Keratinocyte (primary cell): Measurements from ENCODE around the gene SLC1A5. TPM values are rescaled to one million over a fixed set of nuclear protein-coding genes. Genes with fewer than 3 reads are reported as not detected.
A peak's percentile ranks its signal among the peaks of the same experiment; 100 is the strongest.

Experiments used
- DNase-seq: peaks from one replicate; pipeline ENCODE4 v3.0.0-alpha.2; 2011; ENCODE audit warnings: low read depth, missing footprints, low spot score
- FAIRE-seq: peaks from 2 replicates; lab custom pipeline; 2011; peaks lifted over from hg19 to GRCh38; lab: Jason Lieb, UNC
- H2AFZ ChIP-seq: 2 replicates; pipeline ENCODE4 v1.6.0; 2012; ENCODE audit warnings: low read length, control low read depth, inconsistent platforms; ENCODE audit not compliant: control insufficient read depth
- H3K27ac ChIP-seq: 2 replicates; pipeline ENCODE4 v1.5.1; 2011; ENCODE audit warnings: low read length; ENCODE audit not compliant: control insufficient read depth, insufficient read depth
- H3K27me3 ChIP-seq: 3 replicates; pipeline ENCODE4 v1.6.0; 2011; ENCODE audit warnings: low read length; ENCODE audit not compliant: control insufficient read depth, insufficient read depth; ENCODE audit errors: extremely low read depth
- H3K36me3 ChIP-seq, 2 experiments: 2 replicates in 1 of 2; 3 replicates in 1 of 2; pipeline ENCODE4 v1.5.1; 2011; ENCODE audit warnings: low read length in 2 of 2, mild to moderate bottlenecking in 1 of 2; ENCODE audit not compliant: control insufficient read depth in 2 of 2, insufficient read depth in 2 of 2; ENCODE audit errors: extremely low read depth in 1 of 2
- H3K4me1 ChIP-seq: 3 replicates; pipeline ENCODE4 v1.5.1; 2011; ENCODE audit warnings: low read length; ENCODE audit not compliant: control insufficient read depth, insufficient read depth; ENCODE audit errors: extremely low read depth
- H3K4me2 ChIP-seq: 3 replicates; pipeline ENCODE4 v1.6.0; 2011; ENCODE audit warnings: low read depth, low read length; ENCODE audit not compliant: control insufficient read depth, insufficient read depth; ENCODE audit errors: extremely low read depth
- H3K4me3 ChIP-seq, 3 experiments: fragments of 200-600 bp in 1 of 3; sonication (generic) in 1 of 3; 2 replicates in 2 of 3; 3 replicates in 1 of 3; pipeline ENCODE4 v1.5.1; 2011 to 2016; ENCODE audit warnings: low read length in 3 of 3, mild to moderate bottlenecking in 3 of 3, control low read depth in 2 of 3, inconsistent platforms in 1 of 3, low read depth in 1 of 3, mixed read lengths in 1 of 3, mixed run types in 1 of 3, moderate library complexity in 1 of 3; ENCODE audit not compliant: control insufficient read depth in 2 of 3, insufficient read depth in 2 of 3; ENCODE audit errors: extremely low read depth in 1 of 3
- H3K79me2 ChIP-seq: 2 replicates; pipeline ENCODE4 v1.6.0; 2012; ENCODE audit warnings: low read length; ENCODE audit not compliant: control insufficient read depth, insufficient read depth
- H3K9ac ChIP-seq: 3 replicates; pipeline ENCODE4 v1.6.0; 2011; ENCODE audit warnings: low read length; ENCODE audit not compliant: control insufficient read depth, insufficient read depth; ENCODE audit errors: extremely low read depth
- H3K9me1 ChIP-seq: 3 replicates; pipeline ENCODE4 v1.6.0; 2011; ENCODE audit warnings: low read length; ENCODE audit not compliant: control insufficient read depth, insufficient read depth; ENCODE audit errors: extremely low read depth
- H3K9me3 ChIP-seq: 2 replicates; pipeline ENCODE4 v1.5.1; 2012; ENCODE audit warnings: low read depth, low read length; ENCODE audit not compliant: control insufficient read depth
- H4K20me1 ChIP-seq: 3 replicates; pipeline ENCODE4 v1.6.0; 2011; ENCODE audit warnings: low read length; ENCODE audit not compliant: control insufficient read depth, insufficient read depth; ENCODE audit errors: extremely low read depth
- EZH2 ChIP-seq: IDR thresholded peaks from one replicate; pipeline ENCODE4 v1.6.1; 2012; ENCODE audit warnings: inconsistent platforms, mild to moderate bottlenecking, low read length, moderate library complexity
- dilution Hi-C: fragments of 300-500 bp; cut with MboI; formaldehyde crosslinking; loops from one replicate; pipeline ENCODE4 v1.7.0; 2020; ENCODE audit warnings: low sequenced_read_pairs; ENCODE audit not compliant: extremely low pct_ligation_motif_present
- polyA plus RNA-seq, 5 experiments: library from polyadenylated mRNA; depleted of rRNA in 3 of 5; stranded (reverse) in 3 of 5; stranded (forward) in 1 of 5; unstranded in 1 of 5; fragments of >200 nt; gene quantifications; 1 replicate in 1 of 5; 2 replicates in 3 of 5; 3 replicates in 1 of 5; pipeline versions ENCODE4 v1.2.1 to v1.2.3, GENCODE V29; 2011 to 2012; ENCODE audit warnings: missing spikeins in 2 of 5, low read depth in 1 of 5, low replicate concordance in 1 of 5
- TF ChIP-seq, protein P1 (sequence below), 3 experiments: IDR thresholded peaks in 1 of 3; conservative IDR thresholded peaks in 1 of 3; optimal IDR thresholded peaks in 1 of 3; 2 replicates in 2 of 3; 3 replicates in 1 of 3; pipeline versions ENCODE3 to v1.5.1; 2011; ENCODE audit warnings: low read length in 3 of 3, mild to moderate bottlenecking in 3 of 3, moderate library complexity in 2 of 3, control low read depth in 1 of 3, inconsistent platforms in 1 of 3; ENCODE audit not compliant: insufficient read depth in 2 of 3; ENCODE audit errors: extremely low read depth in 1 of 3

Gene SLC1A5
- polyA plus RNA-seq, 1 donor (not counting 4 experiments of a cell fraction or from before 2014, with no cell fraction given): 90.4 TPM

DNA sequence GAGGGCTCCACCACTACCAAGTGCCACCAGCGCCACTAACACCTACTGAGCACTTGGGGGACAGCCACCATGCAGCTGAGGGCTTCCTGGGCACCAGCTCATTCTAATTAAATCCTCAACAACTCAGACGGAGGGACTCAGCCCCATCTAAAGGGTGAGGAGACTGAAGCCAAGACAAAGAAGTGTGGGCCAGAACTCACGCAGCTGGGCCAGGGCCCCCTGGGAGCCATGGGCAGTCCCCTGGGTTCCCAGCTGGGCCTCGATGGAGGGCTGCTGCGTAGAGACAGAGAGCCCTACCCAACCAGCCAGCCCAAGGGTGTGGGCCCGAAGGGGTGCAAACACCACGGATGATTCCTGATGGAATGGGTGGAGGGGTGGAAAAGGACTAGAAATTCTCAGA, 58.7 kb downstream of the SLC1A5 start:
- no peak for DNase-seq
- Histone ChIP-seq H3K9me1 (no peaks in the 10 kb centered on the region), H3K9me3 (no peaks in the 10 kb centered on the region), H3K79me2 (peaks cover 50% of the 10 kb centered on the region), H3K27me3 (no peaks in the 10 kb centered on the region), H2AFZ (no peak overlapping the region), H4K20me1 (peaks cover 39% of the 10 kb centered on the region), H3K4me2 (no peak overlapping the region), H3K4me1 (peaks cover 5% of the 10 kb centered on the region), H3K4me3 (no peak overlapping the region), H3K9ac (no peak overlapping the region), H3K36me3 (peaks cover 66 to 67% of the 10 kb centered on the region in 2 experiments), H3K27ac (no peak overlapping the region)
- dilution Hi-C loops: no loop called here
- no peak for FAIRE-seq
- no peak for TF ChIP-seq EZH2
- TF ChIP-seq, protein P1, sequence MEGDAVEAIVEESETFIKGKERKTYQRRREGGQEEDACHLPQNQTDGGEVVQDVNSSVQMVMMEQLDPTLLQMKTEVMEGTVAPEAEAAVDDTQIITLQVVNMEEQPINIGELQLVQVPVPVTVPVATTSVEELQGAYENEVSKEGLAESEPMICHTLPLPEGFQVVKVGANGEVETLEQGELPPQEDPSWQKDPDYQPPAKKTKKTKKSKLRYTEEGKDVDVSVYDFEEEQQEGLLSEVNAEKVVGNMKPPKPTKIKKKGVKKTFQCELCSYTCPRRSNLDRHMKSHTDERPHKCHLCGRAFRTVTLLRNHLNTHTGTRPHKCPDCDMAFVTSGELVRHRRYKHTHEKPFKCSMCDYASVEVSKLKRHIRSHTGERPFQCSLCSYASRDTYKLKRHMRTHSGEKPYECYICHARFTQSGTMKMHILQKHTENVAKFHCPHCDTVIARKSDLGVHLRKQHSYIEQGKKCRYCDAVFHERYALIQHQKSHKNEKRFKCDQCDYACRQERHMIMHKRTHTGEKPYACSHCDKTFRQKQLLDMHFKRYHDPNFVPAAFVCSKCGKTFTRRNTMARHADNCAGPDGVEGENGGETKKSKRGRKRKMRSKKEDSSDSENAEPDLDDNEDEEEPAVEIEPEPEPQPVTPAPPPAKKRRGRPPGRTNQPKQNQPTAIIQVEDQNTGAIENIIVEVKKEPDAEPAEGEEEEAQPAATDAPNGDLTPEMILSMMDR (optimal IDR thresholded peaks at IDR 0.05 in 1 of 3, IDR thresholded peaks at IDR 0.05 in 1 of 3, conservative IDR thresholded peaks at IDR 0.05 in 1 of 3; ENCODE audit: extremely low read depth in 1 of 3, insufficient read depth in 2 of 3, low read length in 3 of 3): no peak

DNA sequence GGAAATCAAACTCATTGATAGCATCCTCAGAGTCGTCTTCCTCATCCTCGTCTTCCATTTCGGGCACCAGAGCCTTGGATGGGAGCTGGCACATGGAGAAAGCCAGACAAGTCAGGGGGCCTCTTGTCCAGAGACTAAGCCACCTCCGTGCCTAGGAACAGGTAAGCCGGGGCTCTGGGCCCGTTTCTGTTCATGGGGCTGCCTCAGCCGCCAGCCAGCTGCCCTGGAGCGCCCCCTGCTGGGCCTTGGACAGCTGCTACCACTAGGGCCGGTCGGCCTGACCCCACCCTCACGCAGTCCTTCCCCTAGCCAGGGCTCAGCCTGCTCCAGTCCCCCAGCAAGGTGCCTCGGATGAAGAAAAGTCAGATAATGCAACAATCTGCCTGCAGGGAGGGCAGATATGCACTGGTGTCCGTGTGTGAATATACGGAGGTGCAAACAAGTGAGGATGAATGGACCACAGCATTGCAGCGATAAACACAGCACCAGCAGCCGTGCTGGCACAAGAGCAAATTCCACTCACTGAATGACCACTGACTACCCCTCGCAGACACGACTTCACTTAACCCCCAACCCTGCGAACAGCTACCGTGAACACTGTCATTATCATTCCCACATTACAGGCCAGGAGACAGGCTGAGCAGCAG, 59.6 kb downstream of the SLC1A5 start:
- dilution Hi-C loops: no loop called here
- H3K4me3 ChIP-seq: no peak overlapping the region
- no peak overlapping the region for H2AFZ ChIP-seq
- H3K9me1 ChIP-seq: no peaks in the 10 kb centered on the region
- no peak for DNase-seq
- H3K79me2 ChIP-seq: peaks cover 48% of the 10 kb centered on the region
- H3K27ac ChIP-seq: no peak overlapping the region
- H3K9ac ChIP-seq: no peak overlapping the region
- no peaks in the 10 kb centered on the region for H3K9me3 ChIP-seq
- H3K4me2 ChIP-seq: no peak overlapping the region
- no peaks in the 10 kb centered on the region for H3K27me3 ChIP-seq
- FAIRE-seq: no peak
- TF ChIP-seq, protein P1 (optimal IDR thresholded peaks at IDR 0.05 in 1 of 3, IDR thresholded peaks at IDR 0.05 in 1 of 3, conservative IDR thresholded peaks at IDR 0.05 in 1 of 3; ENCODE audit: extremely low read depth in 1 of 3, insufficient read depth in 2 of 3, low read length in 3 of 3): peak; percentile 87 to 99 (median 88)
- no peak for TF ChIP-seq EZH2
- H3K36me3 ChIP-seq: peaks cover 70 to 73% of the 10 kb centered on the region in 2 experiments
- H3K4me1 ChIP-seq: peaks cover 5% of the 10 kb centered on the region
- H4K20me1 ChIP-seq: peaks cover 39% of the 10 kb centered on the region
